Fibroblast of lung (primary cell): ENCODE data around the gene CBFB. TPM values are rescaled to one million over a fixed set of nuclear protein-coding genes. Genes with fewer than 3 reads are reported as not detected.
A peak's percentile ranks its signal among the peaks of the same experiment; 100 is the strongest.

Source experiments
- DNase-seq, 2 donors: peaks; one replicate each; pipeline versions ENCODE4 v3.0.0 to v3.0.0-alpha.2; 2010; ENCODE audit warnings: low read depth in 2 of 2
- H2AFZ ChIP-seq: 2 replicates; pipeline ENCODE4 v1.5.1; 2012; ENCODE audit warnings: low read length, control low read depth, inconsistent platforms
- H3K27ac ChIP-seq: 2 replicates; pipeline ENCODE4 v1.5.1; 2011; ENCODE audit warnings: low read length, control low read depth; ENCODE audit not compliant: insufficient read depth
- H3K27me3 ChIP-seq: 2 replicates; pipeline ENCODE4 v1.5.1; 2011; ENCODE audit warnings: mild to moderate bottlenecking, low read length; ENCODE audit not compliant: control insufficient read depth, insufficient read depth
- H3K36me3 ChIP-seq: 2 replicates; pipeline ENCODE4 v1.5.1; 2011; ENCODE audit warnings: low read length; ENCODE audit not compliant: control insufficient read depth, insufficient read depth
- H3K4me1 ChIP-seq: 2 replicates; pipeline ENCODE4 v1.5.1; 2011; ENCODE audit warnings: low read length; ENCODE audit not compliant: control insufficient read depth, insufficient read depth; ENCODE audit errors: extremely low read depth
- H3K4me2 ChIP-seq: 2 replicates; pipeline ENCODE4 v1.5.1; 2011; ENCODE audit warnings: low read length, control low read depth; ENCODE audit not compliant: insufficient read depth; ENCODE audit errors: extremely low read depth
- H3K4me3 ChIP-seq, 4 experiments: fragments of 200-600 bp in 1 of 4; sonication (generic) in 1 of 4; replicated peaks in 1 of 4; 2 replicates each; pipeline ENCODE4 v1.5.1; 2011 to 2016; ENCODE audit warnings: low read length in 4 of 4, low read depth in 3 of 4, mild to moderate bottlenecking in 3 of 4, control low read depth in 2 of 4, inconsistent platforms in 1 of 4, mixed read lengths in 1 of 4; ENCODE audit not compliant: insufficient read depth in 1 of 4; ENCODE audit errors: control extremely low read depth in 1 of 4
- H3K79me2 ChIP-seq: 2 replicates; pipeline ENCODE4 v1.5.1; 2012; ENCODE audit warnings: mild to moderate bottlenecking, low read length, inconsistent platforms; ENCODE audit not compliant: control insufficient read depth, insufficient read depth
- H3K9ac ChIP-seq: 2 replicates; pipeline ENCODE4 v1.5.1; 2011; ENCODE audit warnings: mild to moderate bottlenecking, low read length, control low read depth; ENCODE audit not compliant: insufficient read depth
- H3K9me3 ChIP-seq: 2 replicates; pipeline ENCODE4 v1.5.1; 2012; ENCODE audit warnings: low read depth, low read length; ENCODE audit not compliant: control insufficient read depth, insufficient read depth
- H4K20me1 ChIP-seq: 2 replicates; pipeline ENCODE4 v1.5.1; 2011; ENCODE audit warnings: low read length; ENCODE audit not compliant: control insufficient read depth, insufficient read depth; ENCODE audit errors: extremely low read depth
- CTCF ChIP-seq, 2 donors: IDR thresholded peaks in 1 of 2; conservative IDR thresholded peaks in 1 of 2; 1 replicate in 1 of 2; 2 replicates in 1 of 2; pipeline ENCODE4 v1.5.1; 2011 to 2012; ENCODE audit warnings: low read length in 2 of 2, control low read depth in 1 of 2, inconsistent platforms in 1 of 2, low read depth in 1 of 2, mild to moderate bottlenecking in 1 of 2
- EZH2 ChIP-seq: IDR thresholded peaks from 2 replicates; pipeline ENCODE4 v1.5.1; 2012; ENCODE audit warnings: low read length, control low read depth, mild to moderate bottlenecking; ENCODE audit errors: missing control alignments
- polyA plus RNA-seq, 2 donors: library from polyadenylated mRNA; depleted of rRNA in 1 of 2; stranded (reverse) in 1 of 2; unstranded in 1 of 2; fragments of >200 nt; gene quantifications; 2 replicates each; pipeline ENCODE4 v1.2.1, GENCODE V29; 2011 to 2012; ENCODE audit warnings: missing spikeins in 1 of 2
- total RNA-seq: library from RNA; depleted of rRNA; stranded (reverse); fragments of >200 nt; gene quantifications from 2 replicates; pipeline ENCODE4 v1.2.1, GENCODE V29; 2014

The CBFB gene
- total and polyA plus RNA-seq, 2 donors (not counting 1 experiment from before 2014, with no cell fraction given), result 51.7 to 64.1 TPM

GRCh38 chr16:67098599-67098998 is 69.7 kb downstream of the CBFB start:
- no peak overlapping the region for H3K27ac ChIP-seq

GRCh38 chr16:67100569-67101310 is 71.8 kb downstream of the CBFB start:
- Histone ChIP-seq H3K79me2 (no peaks in the 10 kb centered on the region), H3K36me3 (no peaks in the 10 kb centered on the region), H3K27ac (no peak overlapping the region), H3K9ac (no peak overlapping the region), H2AFZ (no peak overlapping the region), H4K20me1 (no peaks in the 10 kb centered on the region), H3K4me3 (no peak overlapping the region), H3K4me2 (no peak overlapping the region), H3K27me3 (no peaks in the 10 kb centered on the region), H3K4me1 (peaks cover 4% of the 10 kb centered on the region), H3K9me3 (no peaks in the 10 kb centered on the region)
- TF ChIP-seq EZH2 (no peak), CTCF (conservative IDR thresholded peaks at IDR 0.05 in 1 of 2, IDR thresholded peaks at IDR 0.05 in 1 of 2; ENCODE audit: low read depth in 1 of 2, low read length in 2 of 2) (peak in 1 of 2 donors; percentile 44)
- peak; percentile 35 to 70 for DNase-seq

More at GRCh38 chr16:67098599-67098998, 69.7 kb downstream of the CBFB start:
- no peak overlapping the region for H2AFZ ChIP-seq
- no peaks in the 10 kb centered on the region for H3K9me3 ChIP-seq
- no peaks in the 10 kb centered on the region for H4K20me1 ChIP-seq
- no peaks in the 10 kb centered on the region for H3K79me2 ChIP-seq
- no peak overlapping the region for H3K4me2 ChIP-seq
- no peaks in the 10 kb centered on the region for H3K27me3 ChIP-seq
- H3K36me3 ChIP-seq, result no peaks in the 10 kb centered on the region
- H3K4me1 ChIP-seq, result peaks cover 4% of the 10 kb centered on the region
- no peak overlapping the region for H3K4me3 ChIP-seq
- no peak overlapping the region for H3K9ac ChIP-seq
- DNase-seq, result no peak
- TF ChIP-seq EZH2 (no peak), CTCF (conservative IDR thresholded peaks at IDR 0.05 in 1 of 2, IDR thresholded peaks at IDR 0.05 in 1 of 2; ENCODE audit: low read depth in 1 of 2, low read length in 2 of 2) (no peak)

GRCh38 chr16:67101311-67102082 is 72.5 kb downstream of the CBFB start:
- Histone ChIP-seq H4K20me1 (no peaks in the 10 kb centered on the region), H2AFZ (no peak overlapping the region), H3K79me2 (no peaks in the 10 kb centered on the region), H3K36me3 (no peaks in the 10 kb centered on the region), H3K4me1 (peaks cover 4% of the 10 kb centered on the region), H3K27ac (no peak overlapping the region), H3K4me2 (no peak overlapping the region), H3K9ac (no peak overlapping the region), H3K9me3 (no peaks in the 10 kb centered on the region), H3K27me3 (no peaks in the 10 kb centered on the region), H3K4me3 (no peak overlapping the region)
- peak in 1 of 2 donors; percentile 79 for DNase-seq
- TF ChIP-seq EZH2 (no peak), CTCF (conservative IDR thresholded peaks at IDR 0.05 in 1 of 2, IDR thresholded peaks at IDR 0.05 in 1 of 2; ENCODE audit: low read depth in 1 of 2, low read length in 2 of 2) (no peak)
